HEK293T (cell line): ENCODE results near the gene TNIK.

Experiments used
- BHLHE40 ChIP-seq: fragments of 450-650 bp; IDR thresholded peaks from 2 replicates; pipeline ENCODE4 v1.6.1; 2016; ENCODE audit warnings: mild to moderate bottlenecking, moderate library complexity, borderline replicate concordance
- CTBP1 ChIP-seq: fragments of 450-650 bp; IDR thresholded peaks from 2 replicates; pipeline ENCODE4 v1.6.1; 2016; ENCODE audit warnings: borderline replicate concordance
- ELF4 ChIP-seq: fragments of 450-650 bp; IDR thresholded peaks from 2 replicates; pipeline ENCODE4 v1.6.1; 2017; ENCODE audit warnings: antibody characterized with exemption
- FOXA1 ChIP-seq: fragments of 450-650 bp; IDR thresholded peaks from 2 replicates; pipeline ENCODE4 v1.6.1; 2016; ENCODE audit warnings: mild to moderate bottlenecking
- FOXK2 ChIP-seq: fragments of 450-650 bp; IDR thresholded peaks from 2 replicates; pipeline ENCODE4 v1.6.1; 2016; ENCODE audit warnings: mild to moderate bottlenecking
- FOXM1 ChIP-seq: fragments of 450-650 bp; IDR thresholded peaks from 2 replicates; pipeline ENCODE4 v1.6.1; 2017; ENCODE audit warnings: mild to moderate bottlenecking, borderline replicate concordance
- HDGF ChIP-seq: fragments of 450-650 bp; IDR thresholded peaks from 2 replicates; pipeline ENCODE4 v1.6.1; 2017; ENCODE audit warnings: antibody characterized with exemption, borderline replicate concordance
- NFRKB ChIP-seq: fragments of 450-650 bp; IDR thresholded peaks from 2 replicates; pipeline ENCODE4 v1.6.1; 2016; ENCODE audit warnings: mild to moderate bottlenecking, moderate library complexity
- PKNOX1 ChIP-seq: fragments of 450-650 bp; IDR thresholded peaks from 2 replicates; pipeline ENCODE4 v1.6.1; 2016
- SP1 ChIP-seq: fragments of 450-650 bp; IDR thresholded peaks from 2 replicates; pipeline ENCODE4 v1.6.1; 2017
- SUZ12 ChIP-seq: fragments of 450-650 bp; IDR thresholded peaks from 2 replicates; pipeline ENCODE4 v1.6.1; 2016; ENCODE audit warnings: mild to moderate bottlenecking
- ZNF384 ChIP-seq: fragments of 450-650 bp; IDR thresholded peaks from 2 replicates; pipeline ENCODE4 v1.6.1; 2016

GRCh38 chr3:171301998-171302397 lies 158.2 kb downstream of the TNIK start:
- TF ChIP-seq CTBP1 (no peak), FOXA1 (no peak), SUZ12 (no peak), BHLHE40 (no peak), HDGF (no peak), FOXK2 (no peak), NFRKB (no peak), ELF4 (no peak), FOXM1 (no peak), PKNOX1 (no peak), SP1 (no peak), ZNF384 (no peak)
